Omental fat pad (tissue), 4 donors: ENCODE measurements around the gene AOC2. TPM values are rescaled to one million over a fixed set of nuclear protein-coding genes. Genes with fewer than 3 reads are reported as not detected.
A peak's percentile ranks its signal among the peaks of the same experiment; 100 is the strongest.

Experiments
- ATAC-seq: fragments of 150-250 bp; one replicate; pipeline ENCODE4 v1.9.1; 2016; ENCODE audit warnings: mild to moderate bottlenecking, moderate library complexity; ENCODE audit not compliant: low FRiP score
- DNase-seq: peaks from one replicate; pipeline ENCODE4 v3.0.0-alpha.2; 2019; ENCODE audit warnings: low spot score
- CTCF ChIP-seq, 3 donors: fragments of 450-650 bp; IDR thresholded peaks; one replicate each; pipeline ENCODE4 v1.5.1; 2016 to 2017; ENCODE audit warnings: antibody characterized with exemption in 3 of 3, mild to moderate bottlenecking in 3 of 3, moderate library complexity in 2 of 3
- total RNA-seq, 4 donors: library from RNA; depleted of rRNA; stranded (reverse); fragments of >200 nt; gene quantifications; one replicate each; pipeline ENCODE4 v1.1.0, GENCODE V29; 2016

AOC2 gene
- total RNA-seq, 4 donors from 2014 or later, result 3.2 to 12.5 (median 5.4) TPM

- ATAC-seq, result peak; percentile 89
- peak; percentile 59 for DNase-seq
- TF ChIP-seq CTCF (IDR thresholded peaks at IDR 0.05), result no peak
Observed at GRCh38 chr17:42798383-42799380, 45.7 kb upstream of the AOC2 start, which contains the start of the genes CNTD1 and COA3. Gene CNTD1 (plus strand): TSS chr17:42798861. CDS start chr17:42799068, 207 bp downstream. Gene COA3 (minus strand): TSS chr17:42798704. CDS start chr17:42798681, 23 bp downstream.

GRCh38 chr17:42803074-42803883 lies 41.1 kb upstream of the AOC2 start:
- ATAC-seq (no peak), DNase-seq (no peak)
- TF ChIP-seq CTCF (IDR thresholded peaks at IDR 0.05), result no peak

GRCh38 chr17:42804918-42805367 lies 39.4 kb upstream of the AOC2 start:
- ATAC-seq (no peak), DNase-seq (no peak)
- TF ChIP-seq CTCF (IDR thresholded peaks at IDR 0.05), result no peak

- DNase-seq (no peak), ATAC-seq (no peak)
- TF ChIP-seq CTCF (IDR thresholded peaks at IDR 0.05), result no peak
Observed at GRCh38 chr17:42806249-42806648, 38.1 kb upstream of the AOC2 start.

- no peak for TF ChIP-seq CTCF (IDR thresholded peaks at IDR 0.05)
- DNase-seq (no peak), ATAC-seq (peak; percentile 97)
Observed at GRCh38 chr17:42809250-42809649, 35.1 kb upstream of the AOC2 start.

GRCh38 chr17:42814633-42815399 lies 29.6 kb upstream of the AOC2 start:
- ATAC-seq, result peak; percentile 70
- TF ChIP-seq CTCF (IDR thresholded peaks at IDR 0.05), result no peak

More at GRCh38 chr17:42814633-42815399, 29.6 kb upstream of the AOC2 start:
- no peak for DNase-seq
